Measurements from ENCODE around the gene HHATL. TPM values are rescaled to one million over a fixed set of nuclear protein-coding genes. Genes with fewer than 3 reads are reported as not detected.

HHATL gene
- total RNA-seq, 1 experiment from 2014 or later, result not detected

- DNase-seq (ENCODE audit: low read depth, low spot score) (no peak), ATAC-seq (no peak)
- in situ Hi-C loops (cut with HindIII; ENCODE audit: low pct_unique_long_range_greater_than_20kb, low sequenced_read_pairs), result no loop called here
- no TSS peak for BruUV-seq (replicated peaks)
- Histone ChIP-seq H3K9me3 (ENCODE audit: control insufficient read depth, insufficient read depth, low read depth, low read length) (no peaks in the 10 kb centered on the region), H3K4me1 (ENCODE audit: control insufficient read depth, insufficient read depth, low read length) (no peaks in the 10 kb centered on the region), H3K27me3 (ENCODE audit: control insufficient read depth, insufficient read depth, low read length) (no peaks in the 10 kb centered on the region), H3K4me3 (ENCODE audit: low read depth in 2 of 2, low read length in 2 of 2) (no peak overlapping the region), H3K27ac (ENCODE audit: low read length) (no peak overlapping the region), H3K36me3 (ENCODE audit: control insufficient read depth, insufficient read depth, low read length) (no peaks in the 10 kb centered on the region)
- intact Hi-C loops (cut with micrococcal nuclease; ENCODE audit: unreplicated experiment), result no loop called here
- ChIA-PET CTCF (no interaction called here), POLR2A (no interaction called here)
- no peak for TF ChIP-seq CTCF (IDR thresholded peaks at IDR 0.05)
- TF ChIP-seq, protein P1, sequence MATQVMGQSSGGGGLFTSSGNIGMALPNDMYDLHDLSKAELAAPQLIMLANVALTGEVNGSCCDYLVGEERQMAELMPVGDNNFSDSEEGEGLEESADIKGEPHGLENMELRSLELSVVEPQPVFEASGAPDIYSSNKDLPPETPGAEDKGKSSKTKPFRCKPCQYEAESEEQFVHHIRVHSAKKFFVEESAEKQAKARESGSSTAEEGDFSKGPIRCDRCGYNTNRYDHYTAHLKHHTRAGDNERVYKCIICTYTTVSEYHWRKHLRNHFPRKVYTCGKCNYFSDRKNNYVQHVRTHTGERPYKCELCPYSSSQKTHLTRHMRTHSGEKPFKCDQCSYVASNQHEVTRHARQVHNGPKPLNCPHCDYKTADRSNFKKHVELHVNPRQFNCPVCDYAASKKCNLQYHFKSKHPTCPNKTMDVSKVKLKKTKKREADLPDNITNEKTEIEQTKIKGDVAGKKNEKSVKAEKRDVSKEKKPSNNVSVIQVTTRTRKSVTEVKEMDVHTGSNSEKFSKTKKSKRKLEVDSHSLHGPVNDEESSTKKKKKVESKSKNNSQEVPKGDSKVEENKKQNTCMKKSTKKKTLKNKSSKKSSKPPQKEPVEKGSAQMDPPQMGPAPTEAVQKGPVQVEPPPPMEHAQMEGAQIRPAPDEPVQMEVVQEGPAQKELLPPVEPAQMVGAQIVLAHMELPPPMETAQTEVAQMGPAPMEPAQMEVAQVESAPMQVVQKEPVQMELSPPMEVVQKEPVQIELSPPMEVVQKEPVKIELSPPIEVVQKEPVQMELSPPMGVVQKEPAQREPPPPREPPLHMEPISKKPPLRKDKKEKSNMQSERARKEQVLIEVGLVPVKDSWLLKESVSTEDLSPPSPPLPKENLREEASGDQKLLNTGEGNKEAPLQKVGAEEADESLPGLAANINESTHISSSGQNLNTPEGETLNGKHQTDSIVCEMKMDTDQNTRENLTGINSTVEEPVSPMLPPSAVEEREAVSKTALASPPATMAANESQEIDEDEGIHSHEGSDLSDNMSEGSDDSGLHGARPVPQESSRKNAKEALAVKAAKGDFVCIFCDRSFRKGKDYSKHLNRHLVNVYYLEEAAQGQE (IDR thresholded peaks at IDR 0.05; ENCODE audit: insufficient read depth in 1 of 2, low read depth in 2 of 2, low read length in 1 of 2), result no peak
- no peak for TF ChIP-seq TCF7L2 (IDR thresholded peaks at IDR 0.05; ENCODE audit: low read depth, low read length)
- no peak for TF ChIP-seq POLR2AphosphoS5 (IDR thresholded peaks at IDR 0.05; ENCODE audit: low read depth, low read length)
Observed at GRCh38 chr3:42720126-42720525, 17.5 kb upstream of the HHATL start.

DNA sequence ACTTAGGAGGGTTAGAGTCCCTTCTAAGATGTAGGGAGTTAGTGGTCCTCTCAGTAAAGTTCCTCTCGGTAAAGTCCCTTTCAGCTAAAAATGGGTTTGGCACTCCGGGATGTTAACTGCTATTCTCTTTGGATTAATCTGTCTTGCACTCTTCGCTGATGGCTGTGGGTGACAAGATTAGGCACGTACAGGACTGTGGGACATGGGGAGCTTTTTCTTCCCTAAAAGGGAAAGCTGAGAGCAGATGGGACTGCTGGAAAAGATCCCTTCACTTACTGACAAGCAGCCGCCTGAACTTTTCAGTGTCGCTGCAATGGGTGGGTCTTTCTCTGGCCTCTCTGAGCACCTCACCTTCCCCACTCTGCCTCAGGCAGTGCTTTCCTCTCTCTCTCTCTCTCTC is 16.4 kb upstream of the HHATL start:
- ATAC-seq, result no peak
- Histone ChIP-seq H3K4me3 (ENCODE audit: low read depth in 2 of 2, low read length in 2 of 2) (no peak overlapping the region), H3K27me3 (ENCODE audit: control insufficient read depth, insufficient read depth, low read length) (no peaks in the 10 kb centered on the region), H3K27ac (ENCODE audit: low read length) (no peak overlapping the region), H3K4me1 (ENCODE audit: control insufficient read depth, insufficient read depth, low read length) (no peaks in the 10 kb centered on the region), H3K36me3 (ENCODE audit: control insufficient read depth, insufficient read depth, low read length) (no peaks in the 10 kb centered on the region), H3K9me3 (ENCODE audit: control insufficient read depth, insufficient read depth, low read depth, low read length) (no peaks in the 10 kb centered on the region)
- TF ChIP-seq, protein P1 (IDR thresholded peaks at IDR 0.05; ENCODE audit: insufficient read depth in 1 of 2, low read depth in 2 of 2, low read length in 1 of 2), result no peak
- TF ChIP-seq SIN3A (IDR thresholded peaks at IDR 0.05; ENCODE audit: borderline replicate concordance, insufficient read depth, low read depth, low read length), result no peak
- TF ChIP-seq CTCF (IDR thresholded peaks at IDR 0.05), result no peak
- no peak for TF ChIP-seq POLR2AphosphoS5 (IDR thresholded peaks at IDR 0.05; ENCODE audit: low read depth, low read length)
- no peak for TF ChIP-seq TCF7L2 (IDR thresholded peaks at IDR 0.05; ENCODE audit: low read depth, low read length)
- BruUV-seq (replicated peaks), result no TSS peak
- ChIA-PET CTCF (no interaction called here), POLR2A (no interaction called here)
- in situ Hi-C loops (cut with HindIII; ENCODE audit: low pct_unique_long_range_greater_than_20kb, low sequenced_read_pairs) (no loop called here), intact Hi-C loops (cut with micrococcal nuclease; ENCODE audit: unreplicated experiment) (no loop called here)
- DNase-seq (ENCODE audit: low read depth, low spot score), result no peak

Measured in Panc1 (cell line).